ENCODE measurements around the gene TLL2.

The TLL2 gene

DNA sequence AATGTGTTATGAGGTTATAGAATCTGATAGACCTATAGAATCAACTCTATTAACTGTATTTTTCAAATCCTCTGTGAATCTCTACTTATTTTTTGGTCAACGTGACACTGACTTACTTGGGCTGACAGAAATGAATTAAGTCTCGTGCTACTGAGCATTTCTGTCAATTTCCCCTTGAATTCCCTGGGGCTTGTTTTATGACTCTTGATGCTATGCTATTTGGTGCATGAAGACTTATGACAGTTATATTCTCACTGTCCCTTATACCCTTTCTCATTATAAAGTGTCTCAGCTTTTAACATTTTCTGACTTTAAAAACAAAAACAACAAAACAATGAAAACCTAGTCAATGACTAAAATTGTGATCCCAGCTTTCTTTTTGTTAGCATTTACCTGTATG is 86.4 kb downstream of the TLL2 start:
- H3K4me3 ChIP-seq (ENCODE audit: low read depth, low read length): no peak overlapping the region
- TF ChIP-seq, protein P1, sequence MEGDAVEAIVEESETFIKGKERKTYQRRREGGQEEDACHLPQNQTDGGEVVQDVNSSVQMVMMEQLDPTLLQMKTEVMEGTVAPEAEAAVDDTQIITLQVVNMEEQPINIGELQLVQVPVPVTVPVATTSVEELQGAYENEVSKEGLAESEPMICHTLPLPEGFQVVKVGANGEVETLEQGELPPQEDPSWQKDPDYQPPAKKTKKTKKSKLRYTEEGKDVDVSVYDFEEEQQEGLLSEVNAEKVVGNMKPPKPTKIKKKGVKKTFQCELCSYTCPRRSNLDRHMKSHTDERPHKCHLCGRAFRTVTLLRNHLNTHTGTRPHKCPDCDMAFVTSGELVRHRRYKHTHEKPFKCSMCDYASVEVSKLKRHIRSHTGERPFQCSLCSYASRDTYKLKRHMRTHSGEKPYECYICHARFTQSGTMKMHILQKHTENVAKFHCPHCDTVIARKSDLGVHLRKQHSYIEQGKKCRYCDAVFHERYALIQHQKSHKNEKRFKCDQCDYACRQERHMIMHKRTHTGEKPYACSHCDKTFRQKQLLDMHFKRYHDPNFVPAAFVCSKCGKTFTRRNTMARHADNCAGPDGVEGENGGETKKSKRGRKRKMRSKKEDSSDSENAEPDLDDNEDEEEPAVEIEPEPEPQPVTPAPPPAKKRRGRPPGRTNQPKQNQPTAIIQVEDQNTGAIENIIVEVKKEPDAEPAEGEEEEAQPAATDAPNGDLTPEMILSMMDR (IDR thresholded peaks at IDR 0.05; ENCODE audit: control insufficient read depth, extremely low read depth, insufficient read depth): no peak
- no peak for DNase-seq (ENCODE audit: low read depth)

DNA sequence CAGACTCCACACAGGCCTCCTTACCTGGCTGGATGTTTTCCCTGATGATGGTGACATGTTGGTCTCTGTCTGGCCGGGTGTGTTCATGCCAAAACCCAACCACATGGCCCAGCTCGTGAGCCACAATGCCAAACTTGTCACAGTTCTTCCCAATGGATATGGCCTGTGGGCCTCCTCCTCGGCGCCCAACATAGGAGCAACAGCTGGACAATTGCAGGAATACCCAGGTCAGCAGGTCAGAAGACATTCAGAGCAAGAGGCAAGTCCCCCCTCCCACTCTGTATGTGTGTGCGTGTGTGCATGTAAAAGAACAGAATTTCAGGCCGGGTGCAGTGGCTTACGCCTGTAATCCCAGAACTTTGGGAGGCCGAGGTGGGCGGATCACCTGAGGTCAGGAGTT is 91.2 kb downstream of the TLL2 start:
- no peak overlapping the region for H3K4me3 ChIP-seq (ENCODE audit: low read depth, low read length)
- TF ChIP-seq, protein P1 (IDR thresholded peaks at IDR 0.05; ENCODE audit: control insufficient read depth, extremely low read depth, insufficient read depth): no peak
- DNase-seq (ENCODE audit: low read depth): no peak

DNA sequence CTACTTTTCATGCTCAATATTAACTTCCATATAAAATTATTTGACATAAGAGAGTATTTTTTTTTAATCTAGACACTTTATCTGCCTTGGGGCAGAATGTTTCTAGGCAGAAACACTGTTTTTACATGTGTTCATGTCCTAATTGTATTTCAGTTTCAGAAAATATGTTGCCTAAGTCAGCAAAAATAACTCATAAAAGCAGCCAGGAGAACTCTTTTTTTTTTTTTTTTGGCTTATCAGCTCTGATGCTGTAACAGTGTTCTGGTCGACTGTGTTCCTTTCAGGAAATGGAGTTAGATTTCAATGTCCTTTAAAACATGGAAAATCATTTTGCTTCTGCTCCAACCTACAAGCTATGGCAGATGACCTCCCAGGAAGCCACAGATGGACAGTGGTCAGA is 91.7 kb downstream of the TLL2 start:
- TF ChIP-seq, protein P1 (IDR thresholded peaks at IDR 0.05; ENCODE audit: control insufficient read depth, extremely low read depth, insufficient read depth): no peak
- DNase-seq (ENCODE audit: low read depth): no peak
- no peak overlapping the region for H3K4me3 ChIP-seq (ENCODE audit: low read depth, low read length)

DNA sequence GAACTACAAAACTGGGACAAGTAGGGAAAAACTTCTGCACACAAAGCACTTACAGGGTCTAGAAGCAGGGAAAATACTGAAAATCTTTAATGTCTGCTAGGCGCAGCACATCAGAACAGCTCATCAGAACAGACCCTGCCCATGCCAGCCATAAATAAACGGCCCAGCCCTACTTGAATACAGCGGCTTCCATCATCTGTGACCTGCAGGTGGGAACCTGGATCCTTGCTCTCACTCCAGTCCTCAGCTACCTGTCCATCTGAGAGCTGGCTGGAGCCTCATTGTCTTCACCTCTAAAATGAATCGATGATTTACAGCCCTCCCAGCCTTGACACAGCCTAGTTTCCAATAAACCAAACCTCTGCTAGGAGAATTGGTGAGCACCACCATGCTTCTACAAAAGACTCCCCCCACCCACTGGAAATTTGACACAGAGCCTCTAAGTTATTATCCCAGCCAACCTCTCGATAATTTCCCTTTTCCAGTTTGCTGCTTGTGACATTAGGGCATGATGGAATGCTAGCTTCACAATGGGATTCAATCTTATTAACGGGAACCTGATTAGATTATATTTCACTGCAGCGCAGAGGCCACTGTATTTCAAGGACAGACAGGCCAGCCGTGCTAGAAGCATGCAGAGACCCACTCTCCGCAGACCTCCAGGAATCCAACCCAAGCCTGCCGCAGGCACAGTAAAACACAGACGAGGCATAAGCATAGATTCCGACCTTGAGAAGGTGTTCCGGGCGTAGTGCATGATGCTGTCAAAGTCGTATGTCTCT is 93.3 kb downstream of the TLL2 start:
- DNase-seq (ENCODE audit: low read depth): no peak
- H3K4me3 ChIP-seq (ENCODE audit: low read depth, low read length): no peak overlapping the region
- TF ChIP-seq, protein P1 (IDR thresholded peaks at IDR 0.05; ENCODE audit: control insufficient read depth, extremely low read depth, insufficient read depth): no peak

DNA sequence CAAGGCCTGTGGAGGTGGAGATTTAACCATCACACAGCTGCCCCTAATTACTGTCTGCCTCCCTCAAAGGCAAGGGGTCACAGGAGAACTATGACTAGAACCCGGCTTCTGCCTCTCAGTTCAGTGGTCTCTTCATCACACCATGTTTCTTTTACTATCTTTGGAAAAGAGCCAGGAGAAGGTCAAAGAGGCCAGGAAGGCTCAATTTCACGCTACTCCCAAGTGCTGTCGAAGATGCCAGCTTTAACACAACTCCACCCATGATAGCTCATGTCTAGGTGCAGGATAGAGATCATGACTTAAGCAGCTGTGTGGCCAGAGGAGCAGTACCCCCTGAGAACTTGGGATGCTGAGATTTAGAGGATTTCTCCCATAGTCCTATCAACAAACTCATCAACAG is 94.4 kb downstream of the TLL2 start:
- DNase-seq (ENCODE audit: low read depth): no peak
- H3K4me3 ChIP-seq (ENCODE audit: low read depth, low read length): no peak overlapping the region
- TF ChIP-seq, protein P1 (IDR thresholded peaks at IDR 0.05; ENCODE audit: control insufficient read depth, extremely low read depth, insufficient read depth): no peak

DNA sequence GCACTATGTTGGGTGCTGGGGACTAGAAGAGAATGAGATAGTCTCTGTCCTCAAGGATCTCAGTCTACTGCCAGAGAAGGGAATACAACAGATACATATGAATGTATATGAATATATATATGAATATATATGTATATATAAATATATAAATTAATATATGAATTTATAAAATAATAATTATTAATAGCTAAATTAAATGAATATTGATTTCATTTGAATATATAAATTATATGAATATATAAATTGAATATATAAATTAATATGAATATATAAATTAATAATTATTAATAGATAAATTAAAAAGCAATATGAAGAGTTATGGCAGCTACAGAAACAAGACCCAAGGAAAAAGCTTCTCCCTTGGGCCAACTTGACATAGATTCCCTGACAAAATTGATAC is 95.1 kb downstream of the TLL2 start:
- no peak overlapping the region for H3K4me3 ChIP-seq (ENCODE audit: low read depth, low read length)
- DNase-seq (ENCODE audit: low read depth): no peak
- TF ChIP-seq, protein P1 (IDR thresholded peaks at IDR 0.05; ENCODE audit: control insufficient read depth, extremely low read depth, insufficient read depth): no peak

DNA sequence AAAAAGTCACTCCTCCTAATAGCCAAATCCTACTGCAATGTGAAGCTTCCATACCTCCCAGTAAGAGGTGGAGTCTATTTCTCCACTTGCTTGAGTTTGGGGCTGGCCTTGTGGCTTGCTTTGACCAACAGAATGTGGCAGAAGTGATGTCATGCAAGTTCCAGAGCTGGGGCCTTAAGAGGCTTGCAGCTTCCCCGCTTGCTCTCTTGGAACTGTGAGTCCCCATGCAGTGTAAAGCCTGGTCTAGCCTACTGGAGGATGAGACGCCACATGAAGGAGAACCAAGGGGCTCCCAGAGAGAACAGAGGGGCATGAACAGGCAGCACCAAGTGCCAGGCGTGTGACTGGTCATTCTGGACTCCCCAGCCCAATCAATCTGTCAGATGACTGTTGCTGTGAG is 96.3 kb downstream of the TLL2 start:
- no peak overlapping the region for H3K4me3 ChIP-seq (ENCODE audit: low read depth, low read length)
- no peak for DNase-seq (ENCODE audit: low read depth)
- TF ChIP-seq, protein P1 (IDR thresholded peaks at IDR 0.05; ENCODE audit: control insufficient read depth, extremely low read depth, insufficient read depth): no peak
